IgD-negative memory B cell (primary cell): ENCODE measurements around the gene SPTLC1. TPM values are rescaled to one million over a fixed set of nuclear protein-coding genes. Genes with fewer than 3 reads are reported as not detected.
"Not testable (repeated sequence)": the region's sequence is repeated elsewhere in the genome, so short reads cannot be mapped to it uniquely, and the experiment has no call there.

Source experiments
- H3K27ac Mint-ChIP-seq, 3 donors: one replicate each; pipeline ENCODE4 v1.8.0; 2020 to 2022; ENCODE audit warnings: mild to moderate bottlenecking in 3 of 3, mixed read lengths in 3 of 3, moderate library complexity in 1 of 3
- H3K27me3 Mint-ChIP-seq: one replicate; pipeline ENCODE4 v1.8.0; 2021; ENCODE audit warnings: mixed read lengths
- H3K36me3 Mint-ChIP-seq: one replicate; pipeline ENCODE4 v1.8.0; 2020; ENCODE audit warnings: mild to moderate bottlenecking, mixed read lengths
- H3K4me1 Mint-ChIP-seq, 3 donors: one replicate each; pipeline ENCODE4 v1.8.0; 2020 to 2022; ENCODE audit warnings: mixed read lengths in 3 of 3, mild to moderate bottlenecking in 1 of 3
- H3K4me3 Mint-ChIP-seq, 4 donors: one replicate each; pipeline ENCODE4 v1.8.0; 2020 to 2022; ENCODE audit warnings: mild to moderate bottlenecking in 4 of 4, mixed read lengths in 4 of 4, moderate library complexity in 3 of 4
- H3K9me3 Mint-ChIP-seq, 3 donors: one replicate each; pipeline ENCODE4 v1.8.0; 2020 to 2021; ENCODE audit warnings: mixed read lengths in 3 of 3, mild to moderate bottlenecking in 1 of 3
- polyA plus RNA-seq: library from polyadenylated mRNA; unstranded; fragments of 300-500 nt; fragmentation: Illumina TruSeq; gene quantifications from one replicate; pipeline ENCODE4 v1.2.3, GENCODE V29; 2021

Gene SPTLC1
- polyA plus RNA-seq, 1 donor from 2014 or later: 26.7 TPM

DNA sequence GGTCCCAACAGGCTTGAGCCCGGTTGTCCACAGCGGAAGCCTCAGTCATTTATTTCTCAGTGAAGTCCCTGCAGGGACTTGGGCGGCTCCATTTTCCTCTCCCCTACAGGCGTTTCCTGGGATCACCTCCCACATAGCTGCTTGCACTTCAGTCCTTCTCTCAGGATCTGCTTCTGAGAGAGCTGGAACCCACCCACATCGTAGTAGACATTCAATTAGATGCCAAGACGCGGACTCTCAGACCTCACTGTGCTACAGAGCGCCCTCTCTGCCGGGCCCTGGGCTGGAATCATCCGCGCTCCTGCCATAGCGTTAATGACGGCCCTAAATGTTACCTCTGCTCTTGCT, 111.2 kb downstream of the SPTLC1 start:
- Mint-ChIP-seq H3K27me3 (peaks cover 7% of the 10 kb centered on the region), H3K9me3 (peaks cover 0 to 2% (median 0%) of the 10 kb centered on the region in 3 donors), H3K36me3 (peaks cover 2% of the 10 kb centered on the region), H3K4me1 (no peaks in the 10 kb centered on the region), H3K27ac (no peak overlapping the region), H3K4me3 (no peak overlapping the region)

DNA sequence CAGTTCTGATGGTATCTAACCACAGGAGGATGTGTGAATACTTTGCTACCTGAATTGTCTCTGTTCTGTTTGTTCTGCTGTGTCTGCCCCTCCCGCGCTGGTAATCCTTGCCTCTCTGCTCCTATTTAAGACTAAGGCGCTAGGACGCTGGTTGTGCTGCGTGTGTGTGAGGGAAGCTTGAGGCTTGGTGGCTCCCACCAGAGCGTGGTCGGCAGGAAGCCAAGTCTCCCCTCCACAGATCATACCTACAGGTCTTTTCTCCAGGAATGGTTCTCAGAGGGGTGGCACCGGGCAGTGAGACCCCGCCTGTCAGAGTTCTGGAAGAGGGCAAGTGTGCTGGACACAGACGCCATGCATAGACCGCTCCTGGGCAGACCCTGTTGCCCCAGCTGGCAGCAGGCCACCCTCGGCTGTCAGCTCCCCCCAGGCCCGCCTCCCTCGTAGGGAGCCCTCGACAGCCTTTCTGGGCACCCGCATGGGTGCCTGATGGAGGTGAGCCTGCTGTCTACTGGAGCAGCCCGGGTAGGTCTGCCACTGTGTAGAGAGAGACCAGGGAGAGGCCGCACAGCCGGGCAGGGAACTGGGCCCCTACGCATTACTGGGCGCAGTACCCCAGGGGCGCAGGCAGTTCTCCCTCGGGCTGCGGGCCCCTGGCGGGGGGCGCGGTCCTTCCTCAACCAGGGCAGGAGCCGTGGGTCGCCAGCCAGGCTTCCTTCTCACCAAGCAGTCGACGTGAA, 111.7 kb downstream of the SPTLC1 start:
- H3K9me3 Mint-ChIP-seq: peaks cover 0 to 2% (median 0%) of the 10 kb centered on the region in 3 donors
- H3K27ac Mint-ChIP-seq: no peak overlapping the region

DNA sequence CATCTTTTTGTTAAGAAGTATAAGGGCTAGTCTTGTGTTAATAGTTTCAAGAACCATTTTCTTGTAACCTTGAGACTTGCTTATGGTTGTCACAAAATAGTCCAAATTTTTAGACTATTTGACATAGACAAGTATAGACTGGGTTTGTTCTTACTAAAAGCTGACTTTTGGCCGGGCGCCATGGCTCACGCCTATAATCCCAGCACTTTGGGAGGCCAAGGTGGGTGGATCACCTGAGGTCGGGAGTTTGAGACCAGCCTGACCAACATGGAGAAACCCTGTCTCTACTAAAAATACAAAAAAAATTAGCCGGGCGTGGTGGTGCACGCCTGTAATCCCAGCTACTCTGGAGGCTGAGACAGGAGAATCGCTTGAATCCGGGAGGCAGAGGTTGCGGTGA, 113.3 kb downstream of the SPTLC1 start:
- H3K4me3 Mint-ChIP-seq, H3K4me1 Mint-ChIP-seq, H3K27me3 Mint-ChIP-seq, H3K27ac Mint-ChIP-seq, H3K36me3 Mint-ChIP-seq, H3K9me3 Mint-ChIP-seq: not testable (repeated sequence)

More for the DNA sequence above, 111.7 kb downstream of the SPTLC1 start:
- Mint-ChIP-seq H3K27me3 (peaks cover 7% of the 10 kb centered on the region), H3K4me3 (peak overlapping the region in 1 of 4 donors; percentile 18), H3K36me3 (peaks cover 2% of the 10 kb centered on the region), H3K4me1 (no peaks in the 10 kb centered on the region)

DNA sequence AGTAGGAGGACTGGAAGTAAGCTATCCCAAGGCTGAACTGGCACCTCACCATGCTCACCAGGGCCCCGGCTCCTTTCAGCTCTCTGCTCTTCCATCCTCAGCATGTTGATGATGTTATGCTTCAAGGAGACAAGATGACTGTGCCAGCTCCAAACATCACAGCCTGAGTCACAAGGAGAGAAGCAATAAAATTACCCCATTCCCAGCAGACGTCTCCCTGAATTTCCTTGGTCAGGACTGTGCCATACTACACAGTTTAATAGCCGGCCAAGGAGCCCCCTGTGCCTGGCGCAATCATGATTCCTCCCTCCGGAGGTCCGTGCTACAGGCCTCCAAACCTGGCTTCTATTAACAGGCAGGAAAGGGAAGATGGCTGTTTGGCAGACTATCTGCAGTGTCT, 114.0 kb downstream of the SPTLC1 start:
- Mint-ChIP-seq H3K36me3 (peaks cover 2% of the 10 kb centered on the region), H3K9me3 (peaks cover 0 to 2% (median 0%) of the 10 kb centered on the region in 3 donors), H3K4me3 (no peak overlapping the region), H3K27ac (no peak overlapping the region), H3K4me1 (no peaks in the 10 kb centered on the region), H3K27me3 (peaks cover 7% of the 10 kb centered on the region)

DNA sequence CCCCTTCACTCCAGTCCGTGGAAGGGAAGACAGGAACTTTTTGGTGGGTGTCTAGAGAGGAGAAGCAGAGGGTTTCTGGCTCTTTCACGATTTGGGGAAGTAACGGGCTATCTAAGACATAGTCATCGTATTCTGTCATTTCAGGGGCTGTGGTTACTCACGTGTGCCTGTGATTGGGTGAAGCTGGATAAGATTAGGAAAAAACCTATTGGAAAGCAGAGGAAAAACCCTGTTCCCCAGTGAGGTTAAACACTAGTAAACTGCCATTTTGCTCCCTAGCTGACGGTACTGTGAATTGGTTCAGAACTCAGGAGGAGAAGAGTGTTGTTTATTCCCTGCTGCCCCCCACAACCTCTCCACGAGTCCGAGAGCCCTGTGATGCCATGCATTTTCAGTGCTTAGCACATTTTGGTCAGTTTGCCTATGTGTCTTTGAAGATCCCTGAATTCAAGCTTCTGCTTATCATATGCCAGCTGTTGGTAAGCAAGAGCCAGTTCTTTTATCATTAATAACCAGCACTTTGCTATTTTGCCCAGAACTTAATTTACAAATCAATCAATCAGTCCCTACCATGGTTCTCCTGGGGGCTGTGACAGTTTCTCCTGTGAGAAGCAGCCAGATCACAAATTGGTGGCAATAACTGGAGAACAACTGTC, 120.1 kb downstream of the SPTLC1 start:
- Mint-ChIP-seq H3K27me3 (peaks cover 6% of the 10 kb centered on the region), H3K4me1 (peaks cover 0 to 1% (median 0%) of the 10 kb centered on the region in 3 donors), H3K36me3 (no peaks in the 10 kb centered on the region)

DNA sequence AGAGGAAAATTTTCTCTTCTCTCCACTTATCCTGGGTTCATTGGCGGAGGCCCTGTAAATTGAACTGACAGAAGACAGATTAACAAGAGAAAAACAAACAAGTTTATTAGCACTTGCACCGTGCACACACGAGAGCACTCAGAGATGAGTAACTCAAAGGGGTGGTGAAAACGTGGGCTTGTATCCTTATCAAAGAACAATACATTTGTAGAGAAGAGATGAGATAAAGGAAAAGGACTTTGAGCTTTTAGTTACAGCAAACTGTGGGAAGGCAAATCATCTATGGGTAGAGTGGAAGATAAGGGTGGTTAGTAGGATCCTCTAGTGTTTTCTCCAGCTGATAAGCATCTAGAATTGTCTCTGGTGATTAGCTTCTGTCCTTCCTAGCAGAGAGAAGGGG, 120.8 kb downstream of the SPTLC1 start:
- H3K27ac Mint-ChIP-seq: no peak overlapping the region
- H3K9me3 Mint-ChIP-seq: peaks cover 0 to 1% (median 0%) of the 10 kb centered on the region in 3 donors
- H3K27me3 Mint-ChIP-seq: peaks cover 6% of the 10 kb centered on the region
- peaks cover 0 to 1% (median 0%) of the 10 kb centered on the region in 3 donors for H3K4me1 Mint-ChIP-seq
- H3K4me3 Mint-ChIP-seq: no peak overlapping the region
- no peaks in the 10 kb centered on the region for H3K36me3 Mint-ChIP-seq

More for the DNA sequence above, 120.1 kb downstream of the SPTLC1 start:
- peaks cover 0 to 2% (median 0%) of the 10 kb centered on the region in 3 donors for H3K9me3 Mint-ChIP-seq
- no peak overlapping the region for H3K4me3 Mint-ChIP-seq
- no peak overlapping the region for H3K27ac Mint-ChIP-seq

DNA sequence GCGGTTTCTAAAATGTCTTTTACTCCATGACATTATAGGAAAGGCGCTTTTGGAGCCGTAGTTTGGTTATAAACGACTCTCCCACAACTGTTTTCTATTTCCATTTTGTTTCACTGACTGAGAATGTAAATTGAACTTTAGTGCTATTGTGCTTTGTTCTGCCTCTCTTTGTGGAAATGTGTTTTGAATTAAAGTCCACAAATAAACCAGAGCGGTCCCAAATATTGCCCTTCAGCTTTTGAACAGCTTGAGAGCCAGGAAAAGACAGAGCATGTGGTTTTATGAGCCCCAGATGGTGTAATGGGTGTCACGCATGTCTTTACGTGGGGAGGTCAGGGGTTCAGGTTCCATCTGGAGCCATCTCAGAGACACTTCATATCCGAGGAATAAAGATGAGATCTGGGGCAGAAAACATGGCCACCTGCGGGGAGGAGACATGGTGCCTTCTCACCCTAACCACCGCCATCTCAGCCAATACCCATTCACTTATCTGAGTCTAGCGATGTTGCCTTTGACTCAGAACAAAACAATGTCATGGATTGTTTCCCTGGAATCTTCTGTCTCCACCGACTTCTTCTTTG, 122.7 kb downstream of the SPTLC1 start:
- Mint-ChIP-seq H3K27me3 (peaks cover 6% of the 10 kb centered on the region), H3K4me3 (no peak overlapping the region), H3K4me1 (peaks cover 0 to 1% (median 0%) of the 10 kb centered on the region in 3 donors), H3K9me3 (peaks cover 0 to 1% (median 0%) of the 10 kb centered on the region in 3 donors), H3K27ac (no peak overlapping the region), H3K36me3 (no peaks in the 10 kb centered on the region)

DNA sequence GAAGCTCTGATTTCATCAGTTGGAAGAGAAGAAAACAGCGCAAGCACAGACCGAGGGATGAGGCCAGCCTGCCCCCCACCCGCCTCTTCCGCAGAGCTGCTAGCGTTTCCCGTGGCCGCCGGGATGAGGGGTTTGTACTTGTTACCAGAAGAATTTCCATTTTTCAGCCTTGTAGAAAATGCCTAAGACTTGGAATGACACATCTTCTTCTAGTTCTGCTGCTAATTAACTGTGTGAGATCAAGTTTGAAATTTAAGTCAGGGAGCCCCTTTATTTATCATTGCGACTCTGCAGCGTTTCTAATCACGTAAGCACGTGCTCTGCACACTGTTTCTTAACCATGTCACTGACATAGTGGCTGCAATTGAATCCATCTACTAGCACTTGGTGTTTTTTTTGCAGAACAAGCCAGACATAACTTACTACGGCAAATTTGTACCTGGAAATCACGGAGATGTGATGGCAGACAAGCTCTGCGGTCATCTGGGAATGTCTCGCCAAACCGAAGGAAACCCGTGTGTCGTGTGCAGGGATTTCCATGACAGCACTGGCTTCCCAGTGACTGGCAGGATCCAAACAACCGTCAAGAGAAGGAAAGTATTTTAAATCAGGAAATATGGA, 123.4 kb downstream of the SPTLC1 start:
- H3K9me3 Mint-ChIP-seq: peaks cover 0 to 1% (median 0%) of the 10 kb centered on the region in 3 donors
- H3K36me3 Mint-ChIP-seq: no peaks in the 10 kb centered on the region
- peaks cover 6% of the 10 kb centered on the region for H3K27me3 Mint-ChIP-seq
- H3K4me3 Mint-ChIP-seq: no peak overlapping the region
- peaks cover 0 to 1% (median 0%) of the 10 kb centered on the region in 3 donors for H3K4me1 Mint-ChIP-seq
- no peak overlapping the region for H3K27ac Mint-ChIP-seq

DNA sequence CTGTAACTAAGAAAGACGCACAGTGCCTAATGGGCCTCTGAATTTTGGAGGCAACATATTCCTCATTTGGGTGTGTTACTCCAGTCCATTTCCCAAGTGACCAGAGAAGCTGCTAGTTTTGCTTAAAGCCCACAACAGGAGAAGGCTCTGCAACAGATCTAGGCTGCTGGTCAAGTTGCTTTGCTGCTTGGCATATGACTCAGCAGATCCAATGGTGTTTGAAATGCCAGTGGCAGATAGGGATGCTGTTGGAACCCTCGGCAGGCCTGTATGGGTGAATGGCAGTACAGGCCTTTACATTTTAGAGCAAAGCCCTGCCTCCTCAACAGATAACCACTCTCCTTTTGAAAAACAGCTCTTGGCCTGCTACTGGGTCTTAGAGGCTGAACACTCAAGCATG, 129.0 kb downstream of the SPTLC1 start:
- peaks cover 0 to 4% (median 1%) of the 10 kb centered on the region in 3 donors for H3K9me3 Mint-ChIP-seq
- peaks cover 5% of the 10 kb centered on the region for H3K27me3 Mint-ChIP-seq
- H3K4me1 Mint-ChIP-seq: no peaks in the 10 kb centered on the region
- no peak overlapping the region for H3K27ac Mint-ChIP-seq
- H3K4me3 Mint-ChIP-seq: no peak overlapping the region
- H3K36me3 Mint-ChIP-seq: peaks cover 2% of the 10 kb centered on the region

DNA sequence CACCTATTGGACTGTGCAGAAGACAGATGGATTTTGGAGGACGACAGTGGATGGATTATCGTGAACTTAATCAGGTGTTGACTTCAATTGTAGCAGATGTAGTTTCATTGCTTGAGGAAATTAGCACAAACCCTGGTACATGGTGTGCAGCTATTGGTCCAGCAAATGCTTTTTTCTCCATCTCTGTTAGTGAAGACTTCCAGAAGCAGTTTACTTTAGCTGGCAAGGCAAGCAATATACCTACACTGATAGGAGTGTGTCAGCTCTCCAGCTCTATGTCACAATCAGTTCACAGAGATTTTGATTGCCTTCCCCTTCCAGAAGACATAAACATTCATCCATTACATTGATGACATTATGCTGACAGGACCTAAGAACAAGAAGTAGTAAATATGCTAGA, 129.5 kb downstream of the SPTLC1 start:
- no peak overlapping the region for H3K4me3 Mint-ChIP-seq
- peaks cover 2% of the 10 kb centered on the region for H3K36me3 Mint-ChIP-seq
- H3K4me1 Mint-ChIP-seq: no peaks in the 10 kb centered on the region
- no peak overlapping the region for H3K27ac Mint-ChIP-seq
- H3K9me3 Mint-ChIP-seq: peaks cover 0 to 8% (median 1%) of the 10 kb centered on the region in 3 donors
- peaks cover 5% of the 10 kb centered on the region for H3K27me3 Mint-ChIP-seq

Other genes with a start within 250 kb of the SPTLC1 start
- not detected for gene ROR2, start 165.2 kb downstream of the SPTLC1 start, polyA plus RNA-seq
- 48.2 TPM for gene IARS1, start 178.3 kb upstream of the SPTLC1 start, polyA plus RNA-seq
- 36.7 TPM for gene NOL8, start 209.9 kb upstream of the SPTLC1 start, polyA plus RNA-seq
- 1.9 TPM for gene CENPP, start 210.5 kb upstream of the SPTLC1 start, polyA plus RNA-seq